SKM-1 treated with dmso at 0.1 percent for 144 hours (cell line): ENCODE measurements around the gene POMC.
"Not testable (repeated sequence)": the region's sequence is repeated elsewhere in the genome, so short reads cannot be mapped to it uniquely, and the experiment has no call there.

Source experiments
- DNase-seq: peaks from one replicate; lab custom pipeline; 2025; ENCODE audit not compliant: unreplicated experiment; lab: John Stamatoyannopoulos, UW

The POMC gene

DNA sequence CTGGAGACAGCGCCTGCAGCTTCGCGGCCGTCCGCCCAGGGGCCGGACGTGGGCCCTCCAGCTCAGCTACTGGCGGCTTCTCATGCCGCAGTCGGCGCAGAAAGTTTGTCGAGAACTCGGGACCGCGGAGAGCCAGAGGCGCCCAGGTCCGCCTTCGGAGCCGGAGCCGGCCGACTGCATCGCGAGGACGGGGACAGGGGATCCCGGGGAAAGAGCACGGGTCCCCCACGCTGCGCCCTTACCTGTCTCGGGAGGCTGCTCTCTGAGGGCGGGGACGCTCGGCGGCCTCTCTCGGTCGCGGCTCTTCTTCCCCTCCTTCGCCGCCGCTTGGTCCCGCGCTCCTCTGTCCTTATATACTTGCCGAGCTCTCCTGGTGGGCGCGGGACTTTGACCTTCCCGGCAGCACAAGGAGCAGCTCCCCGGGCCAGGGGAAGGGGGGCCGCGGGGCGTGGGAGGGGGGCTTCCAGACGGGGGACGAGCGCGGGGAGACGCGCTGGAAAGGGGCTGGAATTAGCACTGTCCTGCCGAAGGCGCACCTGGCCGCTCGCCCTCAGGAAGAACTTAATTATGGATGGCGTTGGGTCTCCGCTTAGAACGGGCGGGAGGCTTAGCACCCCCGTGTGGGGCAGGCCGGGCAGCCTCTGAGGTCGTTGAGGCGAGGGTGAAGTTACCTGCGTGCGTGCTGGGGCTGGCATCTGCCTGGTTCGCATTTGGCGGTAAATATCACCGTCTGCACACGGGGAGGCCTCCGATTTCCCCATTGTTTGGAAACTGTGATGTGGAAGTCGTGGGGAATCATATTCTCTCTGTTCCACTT is at the start of gene POMC:
Gene POMC, minus strand, starts transcription at position 325 of the 817 bp plus-strand sequence. CDS start 3,808 bp downstream, outside the sequence.
- no peak for DNase-seq

DNA sequence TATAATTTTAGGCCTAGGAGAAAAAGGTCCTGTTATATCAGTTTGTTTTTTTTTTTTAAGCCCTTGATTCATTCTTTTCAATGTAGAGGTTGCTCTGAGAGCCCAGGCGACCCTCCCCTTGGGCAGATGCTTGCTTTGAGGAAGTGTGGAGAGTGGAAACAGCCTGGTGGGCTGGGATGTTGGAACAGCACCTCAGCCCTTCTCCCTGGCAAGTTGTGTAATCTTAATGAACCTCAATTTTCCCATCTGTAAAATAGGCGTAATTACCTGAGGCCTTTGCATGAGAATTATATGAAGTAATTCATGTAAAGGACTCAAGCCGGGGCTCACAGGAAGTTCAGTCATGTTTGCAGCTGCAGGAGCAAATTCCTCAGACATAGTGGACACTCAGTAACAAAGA is 49.7 kb upstream of the POMC start:
- DNase-seq, result no peak

- no peak for DNase-seq
Observed at GRCh38 chr2:25215948-25216679, 47.7 kb upstream of the POMC start.

- DNase-seq, result no peak
Observed at GRCh38 chr2:25215232-25215631, 46.9 kb upstream of the POMC start.

DNA sequence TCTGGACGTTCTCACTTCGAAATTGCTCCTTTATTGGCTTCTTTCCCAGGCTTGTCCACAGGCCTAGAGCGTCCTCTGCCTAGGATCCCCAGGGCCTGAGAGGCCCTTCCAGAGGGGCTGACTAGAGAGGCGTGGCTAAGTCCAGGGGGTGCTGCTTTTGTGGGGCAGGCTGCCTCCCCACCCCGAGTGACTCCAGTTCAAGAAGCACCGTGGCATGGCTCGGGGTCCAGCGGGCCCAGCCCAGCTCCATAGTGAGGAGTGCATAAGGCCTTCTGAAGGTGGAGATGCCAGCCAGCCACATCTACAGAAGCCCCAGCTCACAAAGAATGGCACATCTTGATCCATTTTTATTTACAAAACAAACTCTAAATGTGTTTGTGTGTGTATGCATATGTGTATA is 44.8 kb upstream of the POMC start:
- no peak for DNase-seq

- DNase-seq, result not testable (repeated sequence)
Observed at GRCh38 chr2:25210923-25211322, 42.5 kb upstream of the POMC start.

DNA sequence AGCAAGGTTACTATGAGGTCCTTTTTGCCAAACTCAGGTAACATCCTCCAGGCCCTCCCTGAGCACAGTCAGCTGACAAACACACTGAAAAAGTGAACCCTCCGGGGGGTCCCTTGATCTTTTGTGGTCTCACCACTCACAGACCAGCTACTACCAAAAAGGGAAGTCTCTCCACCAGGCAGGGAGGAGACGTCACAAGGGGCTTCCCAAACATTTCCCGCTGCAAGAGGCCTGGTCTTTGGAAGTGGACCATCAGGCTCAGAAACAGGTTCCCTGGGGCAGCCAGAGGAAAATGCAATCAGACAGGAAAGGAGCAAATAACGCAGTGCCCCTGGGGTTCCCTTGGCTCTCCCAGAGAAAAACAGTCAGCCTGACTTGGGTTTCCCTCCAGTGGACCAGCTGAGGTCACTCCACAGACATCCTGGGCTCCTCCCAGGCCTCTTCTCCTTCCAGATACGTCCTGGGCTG is 38.7 kb upstream of the POMC start:
- DNase-seq, result no peak

DNA sequence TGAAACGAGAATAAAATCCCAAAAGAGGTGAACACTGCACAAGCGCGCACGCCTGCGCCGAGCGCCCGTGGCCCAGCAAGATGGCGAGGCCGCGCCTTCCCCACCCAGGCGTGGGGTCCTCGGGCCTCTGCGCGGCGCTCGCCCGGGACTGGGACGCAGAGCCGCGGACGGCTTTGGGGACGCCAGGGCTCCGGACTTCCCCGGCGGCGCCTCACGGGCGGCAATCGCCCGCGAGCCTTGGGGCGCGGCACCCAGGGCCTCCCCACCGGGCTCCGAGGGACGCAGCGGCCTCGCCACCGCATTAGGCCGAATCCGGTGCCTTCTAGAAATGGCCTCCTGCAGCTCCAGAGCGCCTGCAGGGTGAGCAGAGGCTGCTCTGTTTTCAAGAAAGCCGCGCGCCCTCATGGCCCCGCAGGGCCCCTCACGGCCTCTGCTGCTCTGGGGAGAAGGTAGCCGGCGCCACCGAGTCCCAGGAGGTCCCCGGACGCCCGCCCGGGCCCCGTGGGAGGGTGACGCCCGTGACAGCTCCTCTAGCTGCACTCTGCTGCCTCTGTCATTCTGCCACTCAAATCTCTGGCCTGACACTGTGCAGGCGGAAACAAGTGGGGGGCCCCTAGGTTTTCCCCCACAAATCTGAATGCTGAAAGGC is 35.9 kb upstream of the POMC start:
- DNase-seq, result no peak

GRCh38 chr2:25202275-25202674 is 33.9 kb upstream of the POMC start:
- DNase-seq, result no peak

DNA sequence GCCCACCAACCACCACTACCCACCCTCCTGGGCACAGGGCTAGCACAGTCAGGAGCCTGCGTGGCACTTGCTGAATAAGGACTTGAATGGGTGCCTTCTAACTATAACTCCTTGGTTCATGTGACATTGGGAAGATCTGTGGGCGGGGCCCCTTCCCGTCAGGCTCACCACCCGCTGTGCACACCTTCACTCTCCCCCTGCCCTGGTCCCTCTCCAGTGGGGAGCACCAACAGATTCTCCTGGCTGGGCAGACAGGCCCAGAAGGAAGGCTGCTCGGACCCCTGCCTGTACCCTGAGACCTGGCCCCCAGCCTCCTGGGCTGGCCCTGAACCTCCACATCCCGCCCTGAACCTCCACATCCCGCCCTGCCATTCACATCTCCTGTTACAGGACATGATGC is 33.4 kb upstream of the POMC start:
- no peak for DNase-seq

DNA sequence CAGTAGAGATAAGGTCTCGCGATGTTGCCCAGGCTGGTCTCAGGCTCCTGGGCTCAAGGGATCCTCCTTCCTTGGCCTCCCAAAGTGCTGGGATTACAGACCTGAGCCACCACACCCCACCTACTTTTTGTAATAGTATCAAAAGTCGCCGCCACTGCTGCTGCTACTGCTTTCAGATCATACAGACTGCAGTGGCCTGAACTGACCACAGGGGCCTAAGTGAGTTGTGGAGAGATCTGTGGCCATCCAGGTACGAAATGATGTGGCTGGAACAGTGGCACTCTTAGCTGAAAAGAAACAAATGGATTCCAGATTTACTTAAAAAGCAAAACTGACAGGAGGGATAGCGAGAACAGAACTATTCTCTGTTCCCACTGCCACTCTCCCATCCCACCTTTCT is 32.9 kb upstream of the POMC start:
- no peak for DNase-seq

- DNase-seq, result no peak
Observed at GRCh38 chr2:25198576-25198975, 30.2 kb upstream of the POMC start.

- no peak for DNase-seq
Observed at GRCh38 chr2:25198209-25198525, 29.8 kb upstream of the POMC start.

- no peak for DNase-seq
Observed at GRCh38 chr2:25197336-25198208, 29.2 kb upstream of the POMC start.

DNA sequence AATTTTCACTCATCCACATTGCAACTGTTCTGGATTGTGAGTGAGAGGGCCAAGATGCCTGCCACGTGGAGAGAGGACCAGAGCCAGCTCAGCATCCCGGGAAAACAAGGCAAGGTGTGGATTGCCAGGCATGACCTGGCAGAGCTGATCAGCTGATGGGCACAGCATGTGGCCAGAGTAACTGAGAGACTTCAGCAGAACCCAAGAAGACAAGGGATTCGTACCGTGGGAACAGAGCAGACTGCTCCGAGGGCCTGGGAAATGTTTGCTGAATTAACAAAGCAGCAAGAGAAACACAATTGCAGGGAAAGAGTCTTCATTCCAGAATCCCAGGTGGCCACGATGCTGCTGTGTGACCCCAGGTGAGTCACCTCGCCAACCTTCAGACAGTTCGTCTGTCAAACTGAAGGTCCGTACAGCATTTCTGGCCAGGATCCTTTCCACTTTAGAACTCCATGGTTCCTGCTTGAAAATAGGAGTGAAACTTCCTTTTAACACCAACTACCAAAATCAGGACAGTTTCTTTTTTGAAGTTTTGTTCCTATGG is 26.3 kb upstream of the POMC start:
- no peak for DNase-seq

DNA sequence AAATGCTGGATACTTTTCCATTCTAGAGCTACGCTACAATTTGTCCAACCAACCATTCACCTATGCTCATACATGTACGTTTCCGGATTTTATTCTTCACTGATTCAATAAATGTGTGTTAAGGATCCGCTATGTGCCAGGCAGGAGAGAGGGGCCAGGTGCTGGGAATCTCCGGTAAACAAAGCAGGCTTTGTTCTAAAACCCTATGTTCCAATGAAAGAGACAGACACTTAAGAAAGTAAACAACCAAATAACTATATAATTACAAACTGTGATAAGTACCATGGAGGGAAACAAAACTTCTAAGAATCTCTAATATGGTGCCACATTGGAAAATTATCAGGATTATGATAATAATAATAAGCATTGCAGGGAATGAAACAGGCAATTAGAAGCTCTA is 22.2 kb upstream of the POMC start:
- no peak for DNase-seq

DNA sequence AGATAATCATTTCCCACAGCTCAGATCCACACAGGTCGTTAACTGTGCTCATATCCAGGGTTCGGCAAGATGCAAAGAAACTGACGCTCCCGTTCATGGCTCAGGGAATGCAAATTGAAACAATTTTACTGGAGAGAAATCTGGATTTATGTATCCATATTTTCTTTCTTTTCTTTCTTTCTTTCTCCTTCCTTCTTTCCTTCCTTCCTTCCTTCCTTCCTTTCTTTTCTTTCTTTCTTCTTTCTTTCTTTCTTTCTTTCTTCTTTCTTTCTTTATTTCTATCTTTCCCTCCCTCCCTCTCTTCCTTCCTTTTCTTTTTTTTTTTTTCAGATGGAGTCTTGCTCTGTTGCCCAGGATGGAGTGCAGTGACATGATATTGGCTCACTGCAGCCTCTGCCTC is 20.0 kb upstream of the POMC start:
- no peak for DNase-seq

- DNase-seq, result no peak
Observed at GRCh38 chr2:25187729-25188350, 19.5 kb upstream of the POMC start.

DNA sequence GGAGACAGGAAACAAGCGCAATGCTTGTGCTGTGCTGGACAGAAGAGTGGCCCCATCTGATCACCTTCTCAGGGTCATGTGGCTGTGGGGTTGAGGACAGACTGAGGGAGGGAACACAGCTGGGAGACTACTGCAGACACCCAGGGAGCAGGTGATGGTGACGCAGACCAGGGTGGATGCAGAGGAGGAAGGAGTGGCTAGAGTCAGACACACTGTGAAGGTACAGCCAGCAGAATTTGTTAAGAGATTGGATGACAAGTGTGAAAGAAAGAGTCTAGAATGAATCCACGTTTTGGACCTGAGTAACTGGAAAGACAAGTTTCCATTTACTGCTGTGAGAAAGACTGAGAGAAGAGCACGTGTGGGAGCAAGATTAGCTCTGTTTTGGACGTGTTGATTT is 15.9 kb upstream of the POMC start:
- DNase-seq, result no peak

- no peak for DNase-seq
Observed at GRCh38 chr2:25178976-25179375, 10.6 kb upstream of the POMC start.
